Measurements from ENCODE around the gene PPP1R15B.

- TF ChIP-seq CTCF (IDR thresholded peaks at IDR 0.05), result no peak
- no peak for TF ChIP-seq POLR2A (IDR thresholded peaks at IDR 0.05)
Measured at GRCh38 chr1:204451352-204452124, 39.9 kb upstream of the PPP1R15B start.

All from esophagus squamous epithelium (tissue), 4 donors.